H1 (cell line): ENCODE data around the gene TMEM237. TPM values are rescaled to one million over a fixed set of nuclear protein-coding genes. Genes with fewer than 3 reads are reported as not detected.

Experiments used
- CTCF ChIA-PET: fragments of 300-600 bp; sonication (Branson Sonifier 250); formaldehyde crosslinking; loops from one replicate; lab custom pipeline; 2021; ENCODE audit not compliant: partially characterized antibody; lab: Charles Lee
- POLR2A ChIA-PET: fragments of 300-600 bp; sonication (Branson Sonifier 250); formaldehyde crosslinking; loops from one replicate; lab custom pipeline; 2021; ENCODE audit warnings: inconsistent platforms; ENCODE audit not compliant: partially characterized antibody; lab: Charles Lee
- DNase-seq, 2 experiments: peaks; one replicate each; pipeline versions ENCODE4 v3.0.0 to v3.0.0-alpha.2; 2010 to 2022; ENCODE audit warnings: low spot score in 2 of 2, low read depth in 1 of 2, mixed read lengths in 1 of 2
- FAIRE-seq: peaks from 2 replicates; lab custom pipeline; 2011; peaks lifted over from hg19 to GRCh38; lab: Jason Lieb, UNC
- H2AFZ ChIP-seq: 2 replicates; pipeline ENCODE4 v1.8.1; 2012; ENCODE audit warnings: low read length, inconsistent platforms
- H2AK5ac ChIP-seq: 2 replicates; pipeline ENCODE4 v1.6.1; 2013; ENCODE audit warnings: low read depth, low read length
- H2BK120ac ChIP-seq: replicated peaks from 2 replicates; pipeline ENCODE3; 2013; ENCODE audit warnings: low read depth, low read length, inconsistent platforms
- H2BK12ac ChIP-seq: 2 replicates; pipeline ENCODE4 v1.6.1; 2013; ENCODE audit warnings: low read depth, low read length
- H2BK15ac ChIP-seq: 2 replicates; pipeline ENCODE4 v1.6.1; 2013; ENCODE audit warnings: low read length
- H2BK20ac ChIP-seq: 2 replicates; pipeline ENCODE4 v1.6.1; 2013; ENCODE audit warnings: low read length
- H2BK5ac ChIP-seq: 2 replicates; pipeline ENCODE4 v1.6.1; 2013; ENCODE audit warnings: low read depth, low read length
- H3K14ac ChIP-seq: 2 replicates; pipeline ENCODE4 v1.6.1; 2013; ENCODE audit warnings: inconsistent platforms; ENCODE audit not compliant: insufficient read length
- H3K18ac ChIP-seq: 2 replicates; pipeline ENCODE4 v1.6.1; 2013; ENCODE audit warnings: low read length; ENCODE audit errors: extremely low read depth
- H3K23ac ChIP-seq: 2 replicates; pipeline ENCODE4 v1.6.1; 2013; ENCODE audit warnings: inconsistent platforms; ENCODE audit not compliant: insufficient read length
- H3K23me2 ChIP-seq: 2 replicates; pipeline ENCODE4 v1.6.1; 2013; ENCODE audit warnings: low read depth, low read length
- H3K27ac ChIP-seq: 2 replicates; pipeline ENCODE4 v1.6.1; 2011; ENCODE audit warnings: low read depth, low read length, inconsistent platforms
- H3K27me3 ChIP-seq, 4 experiments: replicated peaks in 1 of 4; 1 replicate in 1 of 4; 2 replicates in 3 of 4; pipeline versions ENCODE4 v1.6.1 to v1.8.1; 2011 to 2013; ENCODE audit warnings: low read length in 3 of 4, mild to moderate bottlenecking in 3 of 4, inconsistent platforms in 2 of 4, mixed read lengths in 2 of 4, moderate library complexity in 1 of 4; ENCODE audit not compliant: control insufficient read depth in 3 of 4, insufficient read depth in 3 of 4; ENCODE audit errors: extremely low read depth in 1 of 4
- H3K36me3 ChIP-seq, 4 experiments: 2 replicates each; pipeline versions ENCODE4 v1.6.1 to v1.8.1; 2011 to 2013; ENCODE audit warnings: mild to moderate bottlenecking in 4 of 4, low read length in 3 of 4, moderate library complexity in 2 of 4, control low read depth in 1 of 4, inconsistent platforms in 1 of 4; ENCODE audit not compliant: insufficient read depth in 4 of 4, control insufficient read depth in 2 of 4
- H3K4ac ChIP-seq: replicated peaks from 2 replicates; pipeline ENCODE3; 2013; ENCODE audit warnings: low read length, low read depth, mixed read lengths, inconsistent platforms; ENCODE audit not compliant: insufficient read length
- H3K4me1 ChIP-seq, 4 experiments: replicated peaks in 1 of 4; 1 replicate in 1 of 4; 2 replicates in 3 of 4; pipeline versions ENCODE4 v1.6.1 to v1.8.1; 2011 to 2013; ENCODE audit warnings: low read length in 3 of 4, inconsistent platforms in 2 of 4, mixed read lengths in 1 of 4; ENCODE audit not compliant: insufficient read depth in 4 of 4, control insufficient read depth in 3 of 4
- H3K4me2 ChIP-seq, 2 experiments: 2 replicates each; pipeline versions ENCODE4 v1.6.1 to v1.8.1; 2011 to 2013; ENCODE audit warnings: low read depth in 2 of 2, low read length in 2 of 2, control low read depth in 1 of 2, inconsistent platforms in 1 of 2, mild to moderate bottlenecking in 1 of 2; ENCODE audit not compliant: insufficient read depth in 1 of 2
- H3K4me3 ChIP-seq, 4 experiments: fragments of 200-600, 300-600 bp in 1 of 4; sonication (generic), shearing (Covaris generic), sonication (Bioruptor Twin) in 1 of 4; 2 replicates each; pipeline versions ENCODE4 v1.5.1 to v1.8.1; 2011 to 2016; ENCODE audit warnings: low read length in 4 of 4, low read depth in 3 of 4, control low read depth in 2 of 4, inconsistent platforms in 2 of 4, mild to moderate bottlenecking in 2 of 4, mixed read lengths in 1 of 4, moderate library complexity in 1 of 4; ENCODE audit not compliant: insufficient read depth in 2 of 4; ENCODE audit errors: extremely low read depth in 1 of 4
- H3K56ac ChIP-seq: replicated peaks from 2 replicates; pipeline ENCODE3; 2013; ENCODE audit warnings: low read depth, mild to moderate bottlenecking, mixed read lengths, low read length, inconsistent platforms; ENCODE audit not compliant: insufficient read length
- H3K79me1 ChIP-seq: 2 replicates; pipeline ENCODE4 v1.6.1; 2013; ENCODE audit warnings: low read depth, low read length, control low read depth
- H3K79me2 ChIP-seq, 2 experiments: 2 replicates each; pipeline versions ENCODE4 v1.6.1 to v1.8.1; 2012 to 2013; ENCODE audit warnings: low read length in 2 of 2, mild to moderate bottlenecking in 2 of 2, inconsistent platforms in 1 of 2; ENCODE audit not compliant: insufficient read depth in 2 of 2, control insufficient read depth in 1 of 2
- H3K9ac ChIP-seq, 4 experiments: replicated peaks in 1 of 4; 1 replicate in 1 of 4; 2 replicates in 3 of 4; pipeline versions ENCODE4 v1.6.1 to v1.8.1; 2011 to 2013; ENCODE audit warnings: low read depth in 3 of 4, low read length in 3 of 4, control low read depth in 2 of 4, mild to moderate bottlenecking in 2 of 4, moderate library complexity in 2 of 4, inconsistent platforms in 1 of 4; ENCODE audit errors: extremely low read depth in 1 of 4
- H3K9me3 ChIP-seq, 2 experiments: 2 replicates each; pipeline versions ENCODE4 v1.6.1 to v1.8.1; 2012 to 2013; ENCODE audit warnings: mild to moderate bottlenecking in 2 of 2, moderate library complexity in 2 of 2, control low read depth in 1 of 2, inconsistent platforms in 1 of 2, low read depth in 1 of 2, low read length in 1 of 2, mixed read lengths in 1 of 2; ENCODE audit not compliant: insufficient read depth in 2 of 2
- H4K20me1 ChIP-seq, 2 experiments: replicated peaks in 1 of 2; 2 replicates each; pipeline versions ENCODE3 to v1.8.1; 2011 to 2013; ENCODE audit warnings: inconsistent platforms in 2 of 2, low read length in 2 of 2, mild to moderate bottlenecking in 1 of 2; ENCODE audit not compliant: insufficient read depth in 2 of 2, control insufficient read depth in 1 of 2
- H4K5ac ChIP-seq: 2 replicates; pipeline ENCODE4 v1.6.1; 2013; ENCODE audit warnings: low read length, low read depth, mixed read lengths, inconsistent platforms; ENCODE audit not compliant: insufficient read length
- H4K8ac ChIP-seq: 2 replicates; pipeline ENCODE4 v1.8.0; 2013; ENCODE audit warnings: mild to moderate bottlenecking, moderate library complexity, low read length, inconsistent platforms; ENCODE audit not compliant: insufficient read depth; ENCODE audit errors: extremely low read depth
- H4K91ac ChIP-seq: replicated peaks from 2 replicates; pipeline ENCODE3; 2013; ENCODE audit warnings: low read length, mixed read lengths, inconsistent platforms; ENCODE audit not compliant: insufficient read length
- BACH1 ChIP-seq: IDR thresholded peaks from 2 replicates; pipeline ENCODE4 v1.6.1; 2012; ENCODE audit warnings: low read length, improper control_type of control experiment
- CBX8 ChIP-seq: fragments of 300-800, 300-1000 bp; sonication (generic); IDR thresholded peaks from 2 replicates; pipeline ENCODE4 v1.7.1; 2016; ENCODE audit warnings: low read depth, low read length, borderline replicate concordance
- GABPA ChIP-seq: IDR thresholded peaks from 2 replicates; pipeline ENCODE4 v1.6.1; 2011; ENCODE audit warnings: mild to moderate bottlenecking, low read length, moderate library complexity, borderline replicate concordance; ENCODE audit not compliant: insufficient read depth
- POLR2A ChIP-seq, 2 experiments: IDR thresholded peaks; 1 replicate in 1 of 2; 2 replicates in 1 of 2; pipeline ENCODE4 v1.6.1; 2011; ENCODE audit warnings: low read depth in 2 of 2, low read length in 2 of 2, mild to moderate bottlenecking in 2 of 2; ENCODE audit errors: control extremely low read depth in 1 of 2
- RNF2 ChIP-seq: fragments of 200-900, 300-1000 bp; sonication (generic); IDR thresholded peaks from 2 replicates; pipeline ENCODE4 v1.7.1; 2016; ENCODE audit warnings: borderline replicate concordance, low read depth, mild to moderate bottlenecking, antibody characterized with exemption, low read length; ENCODE audit not compliant: poor library complexity, severe bottlenecking; ENCODE audit errors: missing control alignments
- RXRA ChIP-seq: IDR thresholded peaks from 2 replicates; pipeline ENCODE4 v1.6.1; 2011; ENCODE audit warnings: low read depth, mild to moderate bottlenecking, low read length, moderate library complexity; ENCODE audit not compliant: insufficient read depth
- TAF7 ChIP-seq: optimal IDR thresholded peaks from 2 replicates; pipeline ENCODE3; 2011; ENCODE audit warnings: low read depth, mild to moderate bottlenecking, inconsistent platforms, low read length, moderate library complexity, borderline replicate concordance
- ZNF274 ChIP-seq: IDR thresholded peaks from 2 replicates; pipeline ENCODE4 v1.7.0; 2012; ENCODE audit warnings: low read length, borderline replicate concordance; ENCODE audit errors: extremely low read depth
- WGBS, 2 experiments: shearing (Covaris generic) in 1 of 2; methylation state at CpG; one replicate each; pipeline versions ENCODE4 v1.1.6 to v1.1.7; 2013 to 2015; ENCODE audit warnings: low lambda C conversion rate in 2 of 2, mixed read lengths in 2 of 2, inconsistent platforms in 1 of 2, low coverage in 1 of 2, missing lambda C conversion rate in 1 of 2; ENCODE audit not compliant: insufficient replicate concordance in 2 of 2, insufficient coverage in 1 of 2, insufficient read length in 1 of 2; ENCODE audit errors: extremely low coverage in 1 of 2, missing lambda C conversion rate in 1 of 2; 5-methylcytosine and 5-hydroxymethylcytosine counted together
- polyA plus RNA-seq, 7 experiments: library from polyadenylated mRNA; depleted of rRNA in 3 of 7; stranded (reverse) in 5 of 7; unstranded in 2 of 7; fragments of >200 nt in 5 of 7; fragments of 200-250 nt in 2 of 7; gene quantifications; 1 replicate in 5 of 7; 2 replicates in 1 of 7; 4 replicates in 1 of 7; pipeline versions ENCODE4 v1.2.1 to v1.2.3, GENCODE V29; 2011 to 2013; ENCODE audit warnings: missing spikeins in 2 of 7, mixed read lengths in 2 of 7
- total RNA-seq: library from RNA; stranded (reverse); fragmentation: NEBNext Ultra II Directional; extraction: Animal tissue kit (Norgen Biotek cat#: 25700); gene quantifications from 2 replicates; pipeline ENCODE4 v1.2.1, GENCODE V29; 2021

TMEM237 gene
- total and polyA plus RNA-seq, 2 of the 8 experiments (the other 6 are each of a cell fraction or from before 2014, with no cell fraction given) = 26.1 to 41.0 TPM

GRCh38 chr2:201579536-201579935, 63.8 kb downstream of the TMEM237 start:
- FAIRE-seq = no peak
- no peak overlapping the region for H2AFZ ChIP-seq
- POLR2A ChIA-PET = no interaction called here

More at GRCh38 chr2:201579536-201579935, 63.8 kb downstream of the TMEM237 start:
- Histone ChIP-seq H3K23me2 (no peaks in the 10 kb centered on the region), H3K56ac (no peak overlapping the region), H2BK120ac (no peak overlapping the region), H4K91ac (no peak overlapping the region), H3K14ac (no peak overlapping the region), H4K20me1 (no peaks in the 10 kb centered on the region), H4K5ac (no peak overlapping the region), H3K9me3 (no peaks in the 10 kb centered on the region), H3K27me3 (no peaks in the 10 kb centered on the region), H3K79me2 (no peaks in the 10 kb centered on the region), H3K27ac (no peak overlapping the region), H3K4me2 (no peak overlapping the region), H4K8ac (no peak overlapping the region), H2BK5ac (no peak overlapping the region), H3K18ac (no peak overlapping the region), H3K79me1 (no peaks in the 10 kb centered on the region), H3K4me1 (no peaks in the 10 kb centered on the region), H3K9ac (no peak overlapping the region), H2BK12ac (no peak overlapping the region), H2AK5ac (no peak overlapping the region), H3K4me3 (no peak overlapping the region), H2BK20ac (no peak overlapping the region), H3K36me3 (no peaks in the 10 kb centered on the region), H2BK15ac (no peak overlapping the region), H3K23ac (no peak overlapping the region), H3K4ac (no peak overlapping the region)
- CTCF ChIA-PET = interaction anchor here (0.8 kb wide), 1 partner anchor 347 kb away, joined by 3 read pairs; no protein-coding TSS in a partner anchor
- TF ChIP-seq ZNF274 (no peak), RXRA (no peak), TAF7 (no peak), CBX8 (no peak), BACH1 (no peak), POLR2A (IDR thresholded peaks at IDR 0.05; ENCODE audit: control extremely low read depth in 1 of 2, low read depth in 2 of 2, low read length in 2 of 2) (no peak), RNF2 (no peak), GABPA (no peak)
- DNase-seq = no peak
- WGBS, 2 experiments = 95% methylated on average over 4 of the region's 4 CpGs; no CpG with 5 or more reads in 1 of the 2 experiments
